ENCODE data around the gene CALCOCO2. TPM values are rescaled to one million over a fixed set of nuclear protein-coding genes. Genes with fewer than 3 reads are reported as not detected.
A peak's percentile ranks its signal among the peaks of the same experiment; 100 is the strongest.

The CALCOCO2 gene
- total and polyA plus RNA-seq, 10 of the 15 experiments (the other 5 are each of a cell fraction or from before 2014, with no cell fraction given) = 20.2 to 138 (median 53.1) TPM

DNA sequence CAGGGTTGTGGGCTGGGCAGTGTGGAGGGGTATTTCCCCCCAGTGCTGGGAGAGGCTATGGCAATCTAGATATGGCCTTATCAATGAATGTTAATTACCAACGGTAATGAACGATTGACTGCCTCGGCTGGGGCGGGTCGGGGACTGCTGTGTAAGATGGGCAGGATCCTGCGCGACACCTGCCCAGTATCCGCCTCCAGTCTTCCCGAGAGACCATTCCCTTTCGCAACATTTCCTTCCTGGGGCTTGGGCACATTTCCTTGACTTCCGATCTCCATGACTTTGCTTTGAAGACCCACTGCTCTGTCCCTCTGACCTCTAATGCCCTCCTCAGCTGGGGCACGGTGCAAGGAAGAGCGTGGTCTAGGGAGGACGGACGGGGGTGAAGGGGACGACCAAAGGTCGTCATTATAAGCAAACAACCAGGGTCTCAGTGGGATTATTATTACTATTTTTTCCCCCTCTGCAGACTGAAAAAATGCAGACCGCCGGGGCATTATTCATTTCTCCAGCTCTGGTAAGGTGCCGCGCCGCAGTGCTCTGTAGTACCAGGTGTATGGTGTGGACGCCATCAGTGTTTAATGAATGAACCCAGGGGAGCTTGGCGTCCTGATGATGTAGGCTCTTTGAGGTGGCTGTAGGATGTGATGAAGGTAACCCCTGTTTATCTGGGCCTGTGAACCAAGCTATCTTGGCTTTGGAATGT, 62.3 kb downstream of the CALCOCO2 start (continued):
- TF ChIP-seq, protein P1, sequence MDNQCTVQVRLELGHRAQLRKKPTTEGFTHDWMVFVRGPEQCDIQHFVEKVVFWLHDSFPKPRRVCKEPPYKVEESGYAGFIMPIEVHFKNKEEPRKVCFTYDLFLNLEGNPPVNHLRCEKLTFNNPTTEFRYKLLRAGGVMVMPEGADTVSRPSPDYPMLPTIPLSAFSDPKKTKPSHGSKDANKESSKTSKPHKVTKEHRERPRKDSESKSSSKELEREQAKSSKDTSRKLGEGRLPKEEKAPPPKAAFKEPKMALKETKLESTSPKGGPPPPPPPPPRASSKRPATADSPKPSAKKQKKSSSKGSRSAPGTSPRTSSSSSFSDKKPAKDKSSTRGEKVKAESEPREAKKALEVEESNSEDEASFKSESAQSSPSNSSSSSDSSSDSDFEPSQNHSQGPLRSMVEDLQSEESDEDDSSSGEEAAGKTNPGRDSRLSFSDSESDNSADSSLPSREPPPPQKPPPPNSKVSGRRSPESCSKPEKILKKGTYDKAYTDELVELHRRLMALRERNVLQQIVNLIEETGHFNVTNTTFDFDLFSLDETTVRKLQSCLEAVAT (IDR thresholded peaks at IDR 0.05) = 0 out of 2 replicates have a peak, but pooled peaks have one; percentile 20
- TF ChIP-seq TCF3 (IDR thresholded peaks at IDR 0.05; ENCODE audit: borderline replicate concordance, insufficient read depth, low read depth, low read length) (0 out of 2 replicates have a peak, but pooled peaks have one; percentile 33), NR2F1 (conservative IDR thresholded peaks at IDR 0.05) (0 out of 2 replicates have a peak, but pooled peaks have one; percentile 27)

DNA sequence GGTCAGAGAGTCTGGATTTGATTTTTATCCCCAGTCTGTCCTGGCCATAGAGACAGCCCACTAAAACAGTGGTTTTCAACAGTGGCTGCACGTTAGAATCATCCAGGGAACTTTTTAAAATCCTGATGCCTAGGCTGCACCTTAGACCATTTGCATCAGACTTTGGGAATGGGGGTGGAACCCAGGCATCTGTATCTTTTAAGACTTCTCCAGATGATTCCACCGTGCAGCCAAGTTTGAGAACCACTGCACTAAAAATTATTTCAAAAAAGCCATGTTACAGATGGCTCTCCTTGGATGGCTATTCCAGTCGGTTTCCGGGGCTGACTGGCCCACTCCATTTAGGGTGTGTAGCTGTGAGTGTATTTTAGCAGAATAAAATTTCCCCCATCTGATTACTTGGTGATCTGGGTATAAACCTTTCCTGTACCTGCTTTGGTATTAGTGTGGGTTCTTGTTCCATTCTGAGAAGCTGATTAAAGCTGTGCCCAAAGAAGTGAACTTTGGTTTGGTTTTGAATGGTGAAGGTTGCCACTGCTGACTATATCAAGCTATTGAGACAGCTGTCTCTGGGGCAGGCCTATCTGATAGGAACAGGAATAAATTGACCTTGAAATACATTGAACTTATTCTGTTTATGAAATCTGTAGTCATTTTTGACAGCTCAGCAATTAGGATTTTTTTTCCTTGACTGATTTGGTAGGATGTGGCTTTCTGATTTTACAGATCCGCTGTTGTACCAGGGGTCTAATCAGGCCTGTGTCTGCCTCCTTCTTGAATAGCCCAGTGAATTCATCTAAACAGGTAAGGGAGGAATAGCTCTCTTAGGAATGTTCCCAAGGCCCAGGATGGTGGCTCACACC, 63.0 kb downstream of the CALCOCO2 start:
- ChIA-PET CTCF (interaction anchor here (0.6 to 3.9 kb wide), 16 partner anchors 8 to 223 kb away, joined by 3 to 23 read pairs (median 4); partner anchors contain the start of gene UBE2Z), POLR2A (interaction anchor here (0.5 to 2.0 kb wide), 10 partner anchors 10 to 139 kb away, joined by 3 to 13 read pairs (median 4); partner anchors contain the start of genes SNF8 and UBE2Z), RAD21 (ENCODE audit: unreplicated experiment) (interaction anchor here (0.6 to 3.5 kb wide), 8 partner anchors 15 to 139 kb away, joined by 3 to 34 read pairs (median 8); partner anchors contain the start of gene UBE2Z), SMC1A (ENCODE audit: uncharacterized antibody, unreplicated experiment) (interaction anchor here (0.7 to 3.6 kb wide), 13 partner anchors 10 to 297 kb away, joined by 3 to 29 read pairs (median 4); partner anchors contain the start of gene UBE2Z)
- FAIRE-seq (no peak), DNase-seq (ENCODE audit: low read depth, low spot score) (no peak), ATAC-seq (no peak)
- no peaks in the 10 kb centered on the region for H3K9me3 ChIP-seq (replicated peaks; ENCODE audit: control insufficient read depth, insufficient read depth, low read length)
- in situ Hi-C loops (cut with MboI) (no loop called here), intact Hi-C loops (cut with micrococcal nuclease; ENCODE audit: unreplicated experiment) (loop anchor here (10.0 kb wide), 1 partner anchor 301 kb away; no protein-coding TSS in a partner anchor)
- H2AFZ ChIP-seq (ENCODE audit: control insufficient read depth, low read depth, low read length) = no peak overlapping the region
- peak overlapping the region; percentile 76 for H3K4me3 ChIP-seq
- peak overlapping the region; percentile 73 for H3K4me2 ChIP-seq (ENCODE audit: control insufficient read depth, insufficient read depth)
- H3K36me3 ChIP-seq (ENCODE audit: control insufficient read depth in 2 of 2, insufficient read depth in 2 of 2, low read length in 1 of 2) = peaks cover 9 to 16% of the 10 kb centered on the region in 2 experiments
- peaks cover 3% of the 10 kb centered on the region; the same call in 1 of the 2 replicates for H3K4me1 ChIP-seq (ENCODE audit: control insufficient read depth, insufficient read depth, low read length)
- BruUV-seq (replicated peaks) = no TSS peak
- H3K27me3 ChIP-seq (replicated peaks in 1 of 2; ENCODE audit: control insufficient read depth in 2 of 2, insufficient read depth in 2 of 2, low read length in 1 of 2) = no peaks in the 10 kb centered on the region
- H4K20me1 ChIP-seq (ENCODE audit: control insufficient read depth, insufficient read depth) = no peaks in the 10 kb centered on the region
- TF ChIP-seq WRNIP1 (IDR thresholded peaks at IDR 0.05; ENCODE audit: borderline replicate concordance, low read depth, low read length) (no peak), ZNF274 (IDR thresholded peaks at IDR 0.05; ENCODE audit: insufficient read depth, insufficient read length) (no peak), ZNF207 (IDR thresholded peaks at IDR 0.05; ENCODE audit: borderline replicate concordance) (no peak)
- H3K27ac ChIP-seq (ENCODE audit: control insufficient read depth, insufficient read depth) = peak overlapping the region; percentile 75
- H3K79me2 ChIP-seq (ENCODE audit: control insufficient read depth, insufficient read depth, low read length) = peaks cover 26% of the 10 kb centered on the region
- WGBS (ENCODE audit: insufficient coverage, insufficient replicate concordance, low lambda C conversion rate, missing lambda C conversion rate) = 20% methylated on average over 5 of the region's 5 CpGs
- H3K9ac ChIP-seq (ENCODE audit: control insufficient read depth, insufficient read depth, low read length) = peak overlapping the region; percentile 93
